Astrocyte (in vitro differentiated cells and primary cell): ENCODE measurements around the gene CCNL2.
"Not testable (repeated sequence)": the region's sequence is repeated elsewhere in the genome, so short reads cannot be mapped to it uniquely, and the experiment has no call there.

Source experiments
- CTCF ChIP-seq: IDR thresholded peaks from 2 replicates; pipeline ENCODE4 v1.5.1; 2011; ENCODE audit warnings: low read depth, mild to moderate bottlenecking, inconsistent platforms, low read length, moderate library complexity; ENCODE audit not compliant: insufficient read depth
- EZH2 ChIP-seq: IDR thresholded peaks from 2 replicates; pipeline ENCODE4 v1.6.1; 2012; ENCODE audit warnings: mild to moderate bottlenecking, low read length, inconsistent platforms; ENCODE audit not compliant: insufficient read depth

GRCh38 chr1:1412311-1412902, 13.3 kb upstream of the CCNL2 start:
- not testable (repeated sequence) for TF ChIP-seq CTCF, EZH2
